OCI-LY7 (cell line): Measurements from ENCODE around the gene ACOXL. TPM values are rescaled to one million over a fixed set of nuclear protein-coding genes. Genes with fewer than 3 reads are reported as not detected.

Experiments
- BruUV-seq: library from RNA; stranded (reverse); fragments of 400-500 nt; replicated peaks from 2 replicates; lab custom pipeline; 2021; lab: Mats Ljungman, UMichigan
- CTCF ChIA-PET: fragments of 300-600 bp; sonication (Branson Sonifier 250); formaldehyde crosslinking; loops from one replicate; lab custom pipeline; 2022; ENCODE audit warnings: antibody characterized with exemption; ENCODE audit not compliant: unreplicated experiment; lab: Charles Lee
- POLR2A ChIA-PET: fragments of 300-600 bp; sonication (Branson Sonifier 250); formaldehyde crosslinking; loops from one replicate; lab custom pipeline; 2022; ENCODE audit warnings: antibody characterized with exemption; lab: Charles Lee
- DNase-seq: peaks from one replicate; pipeline ENCODE4 v3.0.0-alpha.2; 2015; ENCODE audit warnings: low spot score
- H2AFZ ChIP-seq: fragments of 200-600 bp; sonication (generic), shearing (Covaris generic); 2 replicates; pipeline ENCODE4 v1.6.1; 2014; ENCODE audit warnings: mild to moderate bottlenecking, antibody characterized with exemption, low read length, moderate library complexity
- H3K27ac ChIP-seq: fragments of 200-600 bp; sonication (generic); 2 replicates; pipeline ENCODE4 v1.5.1; 2014; ENCODE audit warnings: mixed run types, low read depth, mild to moderate bottlenecking, moderate library complexity, low read length, inconsistent platforms; ENCODE audit not compliant: poor library complexity, severe bottlenecking
- H3K36me3 ChIP-seq: fragments of 200-600 bp; sonication (generic); 2 replicates; pipeline ENCODE4 v1.6.1; 2014; ENCODE audit warnings: mild to moderate bottlenecking, antibody characterized with exemption, low read length, moderate library complexity, mixed read lengths; ENCODE audit not compliant: insufficient read depth
- H3K4me1 ChIP-seq: fragments of 200-600 bp; sonication (generic); 2 replicates; pipeline ENCODE4 v1.5.1; 2014; ENCODE audit warnings: mild to moderate bottlenecking, low read length; ENCODE audit not compliant: insufficient read depth, poor library complexity, severe bottlenecking
- H3K4me2 ChIP-seq: fragments of 200-600 bp; sonication (generic); 2 replicates; pipeline ENCODE4 v1.6.1; 2014; ENCODE audit warnings: mild to moderate bottlenecking, low read length
- H3K4me3 ChIP-seq: fragments of 200-600 bp; sonication (generic); 2 replicates; pipeline ENCODE4 v1.5.1; 2014; ENCODE audit warnings: mild to moderate bottlenecking, low read depth, low read length; ENCODE audit not compliant: poor library complexity, severe bottlenecking
- H3K79me2 ChIP-seq: fragments of 200-600 bp; sonication (generic); 2 replicates; pipeline ENCODE4 v1.6.1; 2016; ENCODE audit warnings: low read depth, mild to moderate bottlenecking, low read length, moderate library complexity, mixed read lengths; ENCODE audit not compliant: insufficient read depth
- H3K9me2 ChIP-seq: fragments of 200-600 bp; sonication (generic); 2 replicates; pipeline ENCODE4 v1.6.1; 2016; ENCODE audit warnings: mild to moderate bottlenecking, low read length, mixed read lengths; ENCODE audit not compliant: insufficient read depth
- H3K9me3 ChIP-seq: fragments of 200-600 bp; sonication (generic); 2 replicates; pipeline ENCODE4 v1.6.1; 2014; ENCODE audit warnings: mild to moderate bottlenecking, mixed run types, low read length, mixed read lengths
- H4K20me1 ChIP-seq: fragments of 200-600 bp; sonication (generic); 2 replicates; pipeline ENCODE4 v1.6.1; 2014; ENCODE audit warnings: mild to moderate bottlenecking, antibody characterized with exemption, low read length, moderate library complexity, mixed read lengths; ENCODE audit not compliant: insufficient read depth
- CTCF ChIP-seq: fragments of 200-600 bp; sonication (generic); conservative IDR thresholded peaks from 2 replicates; pipeline ENCODE4 v1.5.1; 2014; ENCODE audit warnings: mild to moderate bottlenecking, antibody characterized with exemption, low read length, moderate library complexity, mixed read lengths
- EZH2phosphoT487 ChIP-seq: fragments of 200-600 bp; sonication (generic); IDR thresholded peaks from 2 replicates; pipeline ENCODE4 v1.6.1; 2018; ENCODE audit warnings: low read depth, borderline replicate concordance, mild to moderate bottlenecking, mixed run types, antibody characterized with exemption, low read length, moderate library complexity, mixed read lengths
- intact Hi-C: fragments of 100-400 bp; cut with micrococcal nuclease; formaldehyde crosslinking; loops from one replicate; pipeline ENCODE4 v1.10.0; 2022; ENCODE audit not compliant: unreplicated experiment
- total RNA-seq, 2 experiments: library from RNA; depleted of rRNA in 1 of 2; stranded (reverse); fragments of >200 nt in 1 of 2; shearing (Covaris generic) in 1 of 2; gene quantifications; 2 replicates each; pipeline ENCODE4 v1.2.3, GENCODE V29; 2014 to 2022

The ACOXL gene
- total RNA-seq, 2 experiments from 2014 or later: 1.4 TPM; not detected in 1

- no peak overlapping the region for H2AFZ ChIP-seq
- no peaks in the 10 kb centered on the region for H3K4me1 ChIP-seq
- H3K9me2 ChIP-seq: no peaks in the 10 kb centered on the region
- intact Hi-C loops: no loop called here
- H3K36me3 ChIP-seq: no peaks in the 10 kb centered on the region
- ChIA-PET POLR2A (no interaction called here), CTCF (no interaction called here)
- H3K27ac ChIP-seq: no peak overlapping the region
- no peaks in the 10 kb centered on the region for H3K79me2 ChIP-seq
- no peaks in the 10 kb centered on the region for H3K9me3 ChIP-seq
- H3K4me3 ChIP-seq: no peak overlapping the region
- DNase-seq: no peak
- no peaks in the 10 kb centered on the region for H4K20me1 ChIP-seq
- H3K4me2 ChIP-seq: no peak overlapping the region
- TF ChIP-seq EZH2phosphoT487 (no peak), CTCF (no peak)
- BruUV-seq: no TSS peak
These were observed 156.0 kb downstream of the ACOXL start for GRCh38 chr2:110888411-110888810.

- DNase-seq: no peak
- Histone ChIP-seq H3K79me2 (no peaks in the 10 kb centered on the region), H3K9me3 (peaks cover 14% of the 10 kb centered on the region), H2AFZ (no peak overlapping the region), H3K36me3 (no peaks in the 10 kb centered on the region), H3K4me2 (no peak overlapping the region), H3K4me1 (no peaks in the 10 kb centered on the region), H4K20me1 (no peaks in the 10 kb centered on the region), H3K27ac (no peak overlapping the region), H3K9me2 (no peaks in the 10 kb centered on the region), H3K4me3 (no peak overlapping the region)
- intact Hi-C loops: no loop called here
- POLR2A ChIA-PET: interaction anchor here (1.9 kb wide), 1 partner anchor 11 kb away, joined by 7 read pairs; no protein-coding TSS in a partner anchor
- CTCF ChIA-PET: no interaction called here
- BruUV-seq: no TSS peak
- no peak for TF ChIP-seq CTCF
- TF ChIP-seq EZH2phosphoT487: no peak
These were observed 159.3 kb downstream of the ACOXL start for GRCh38 chr2:110891626-110892025.

- no peaks in the 10 kb centered on the region for H3K4me1 ChIP-seq
- no peaks in the 10 kb centered on the region for H3K36me3 ChIP-seq
- H3K27ac ChIP-seq: no peak overlapping the region
- H3K9me3 ChIP-seq: peaks cover 14% of the 10 kb centered on the region
- ChIA-PET POLR2A (interaction anchor here (0.7 kb wide), 1 partner anchor 728 kb away, joined by 3 read pairs; no protein-coding TSS in a partner anchor), CTCF (no interaction called here)
- no peaks in the 10 kb centered on the region for H4K20me1 ChIP-seq
- BruUV-seq: no TSS peak
- H2AFZ ChIP-seq: no peak overlapping the region
- H3K4me2 ChIP-seq: no peak overlapping the region
- no peak overlapping the region for H3K4me3 ChIP-seq
- no peaks in the 10 kb centered on the region for H3K9me2 ChIP-seq
- no peak for TF ChIP-seq EZH2phosphoT487
- no peak for TF ChIP-seq CTCF
- intact Hi-C loops: no loop called here
- H3K79me2 ChIP-seq: no peaks in the 10 kb centered on the region
- no peak for DNase-seq
These were observed 163.9 kb downstream of the ACOXL start for GRCh38 chr2:110896226-110896625.
